ENCODE data around the gene PHOSPHO1. TPM values are rescaled to one million over a fixed set of nuclear protein-coding genes. Genes with fewer than 3 reads are reported as not detected.
A peak's percentile ranks its signal among the peaks of the same experiment; 100 is the strongest.

Gene PHOSPHO1
- total RNA-seq, 1 experiment from 2014 or later = 0.48 TPM

GRCh38 chr17:49210158-49211029, 20.2 kb downstream of the PHOSPHO1 start, which contains the start of the genes ABI3 and GNGT2:
TSS of gene ABI3 (plus strand) at chr17:49210707. CDS start at chr17:49210725, 18 bp downstream.
TSS of gene GNGT2 (minus strand) at chr17:49210574. CDS start at chr17:49207422, 3,152 bp downstream.
- Mint-ChIP-seq H3K27me3 (ENCODE audit: insufficient read depth, unreplicated experiment) (peaks cover 7% of the 10 kb centered on the region), H3K27ac (ENCODE audit: unreplicated experiment) (no peak within 1 kb of the TSS), H3K4me1 (ENCODE audit: low read depth, unreplicated experiment) (no peaks in the 10 kb centered on the region), H3K9me3 (ENCODE audit: unreplicated experiment) (no peaks in the 10 kb centered on the region), H3K36me3 (ENCODE audit: insufficient read depth, unreplicated experiment) (no peaks in the 10 kb centered on the region), H3K4me3 (ENCODE audit: unreplicated experiment) (no peak within 1 kb of the TSS)
- Histone ChIP-seq H3K36me3 (ENCODE audit: control insufficient read depth, insufficient read depth, low read length) (no peaks in the 10 kb centered on the region), H3K9me3 (no peaks in the 10 kb centered on the region), H3K27me3 (replicated peaks; ENCODE audit: control insufficient read depth, insufficient read depth, low read length) (no peaks in the 10 kb centered on the region), H3K4me1 (no peaks in the 10 kb centered on the region), H3K4me3 (ENCODE audit: low read depth, low read length) (no peak within 1 kb of the TSS)
- TF ChIP-seq CTCF (IDR thresholded peaks at IDR 0.05; ENCODE audit: insufficient read depth in 1 of 2, low read depth in 1 of 2, low read length in 1 of 2, severe bottlenecking in 1 of 2, unreplicated experiment in 1 of 2) = no peak
- ChIA-PET POLR2A (no interaction called here), CTCF (interaction anchor here (0.7 kb wide), 1 partner anchor 175 kb away, joined by 5 read pairs; no protein-coding TSS in a partner anchor)
- intact Hi-C loops (cut with micrococcal nuclease; ENCODE audit: unreplicated experiment) = no loop called here
- BruUV-seq (replicated peaks) = no TSS peak
- DNase-seq = peak in 1 of 2 experiments; percentile 44

- Histone ChIP-seq H3K4me1 (no peaks in the 10 kb centered on the region), H3K9me3 (no peaks in the 10 kb centered on the region), H3K4me3 (ENCODE audit: low read depth, low read length) (no peak overlapping the region), H3K27me3 (replicated peaks; ENCODE audit: control insufficient read depth, insufficient read depth, low read length) (no peaks in the 10 kb centered on the region), H3K36me3 (ENCODE audit: control insufficient read depth, insufficient read depth, low read length) (no peaks in the 10 kb centered on the region)
- Mint-ChIP-seq H3K9me3 (ENCODE audit: unreplicated experiment) (no peaks in the 10 kb centered on the region), H3K27me3 (ENCODE audit: insufficient read depth, unreplicated experiment) (peaks cover 10% of the 10 kb centered on the region), H3K36me3 (ENCODE audit: insufficient read depth, unreplicated experiment) (no peaks in the 10 kb centered on the region), H3K4me3 (ENCODE audit: unreplicated experiment) (no peak overlapping the region), H3K27ac (ENCODE audit: unreplicated experiment) (no peak overlapping the region), H3K4me1 (ENCODE audit: low read depth, unreplicated experiment) (no peaks in the 10 kb centered on the region)
- ChIA-PET CTCF (interaction anchor here (0.6 to 1.2 kb wide), 2 partner anchors 15 to 18 kb away, joined by 3 to 4 read pairs; no protein-coding TSS in a partner anchor), POLR2A (no interaction called here)
- intact Hi-C loops (cut with micrococcal nuclease; ENCODE audit: unreplicated experiment) = no loop called here
- no peak for DNase-seq
- BruUV-seq (replicated peaks) = no TSS peak
- no peak for TF ChIP-seq CTCF (IDR thresholded peaks at IDR 0.05; ENCODE audit: insufficient read depth in 1 of 2, low read depth in 1 of 2, low read length in 1 of 2, severe bottlenecking in 1 of 2, unreplicated experiment in 1 of 2)
Measured at GRCh38 chr17:49209061-49209571, 21.5 kb downstream of the PHOSPHO1 start.

- DNase-seq = no peak
- no peak overlapping the region for H3K4me3 ChIP-seq (ENCODE audit: low read depth, low read length)
- H3K27me3 ChIP-seq (replicated peaks; ENCODE audit: control insufficient read depth, insufficient read depth, low read length) = no peaks in the 10 kb centered on the region; the same call in 1 of the 2 replicates
- H3K4me3 Mint-ChIP-seq (ENCODE audit: unreplicated experiment) = no peak overlapping the region
- POLR2A ChIA-PET = no interaction called here
- H3K4me1 ChIP-seq = no peaks in the 10 kb centered on the region
- intact Hi-C loops (cut with micrococcal nuclease; ENCODE audit: unreplicated experiment) = no loop called here
- H3K9me3 Mint-ChIP-seq (ENCODE audit: unreplicated experiment) = no peaks in the 10 kb centered on the region
- CTCF ChIA-PET = interaction anchor here (0.5 to 1.6 kb wide), 2 partner anchors 13 to 20 kb away, joined by 3 to 4 read pairs; no protein-coding TSS in a partner anchor
- H3K4me1 Mint-ChIP-seq (ENCODE audit: low read depth, unreplicated experiment) = no peaks in the 10 kb centered on the region
- no peaks in the 10 kb centered on the region for H3K9me3 ChIP-seq
- H3K27me3 Mint-ChIP-seq (ENCODE audit: insufficient read depth, unreplicated experiment) = peaks cover 7% of the 10 kb centered on the region
- H3K36me3 Mint-ChIP-seq (ENCODE audit: insufficient read depth, unreplicated experiment) = no peaks in the 10 kb centered on the region
- BruUV-seq (replicated peaks) = no TSS peak
- TF ChIP-seq CTCF (IDR thresholded peaks at IDR 0.05; ENCODE audit: insufficient read depth in 1 of 2, low read depth in 1 of 2, low read length in 1 of 2, severe bottlenecking in 1 of 2, unreplicated experiment in 1 of 2) = no peak
- H3K27ac Mint-ChIP-seq (ENCODE audit: unreplicated experiment) = no peak overlapping the region
- H3K36me3 ChIP-seq (ENCODE audit: control insufficient read depth, insufficient read depth, low read length) = no peaks in the 10 kb centered on the region
Measured at GRCh38 chr17:49204516-49204915, 26.1 kb downstream of the PHOSPHO1 start.
